HG02840 (cell line): ENCODE measurements around the gene EPB41L1.

Source experiments
- ATAC-seq: cut with Tn5 transposase; IDR thresholded peaks from one replicate; pipeline ENCODE4 v1.9.1; 2021; ENCODE audit warnings: mild to moderate bottlenecking, moderate library complexity, moderate number of reproducible peaks; ENCODE audit not compliant: unreplicated experiment, low FRiP score

EPB41L1 gene

GRCh38 chr20:36252511-36252910 is 98.0 kb downstream of the EPB41L1 start:
- ATAC-seq = no peak

DNA sequence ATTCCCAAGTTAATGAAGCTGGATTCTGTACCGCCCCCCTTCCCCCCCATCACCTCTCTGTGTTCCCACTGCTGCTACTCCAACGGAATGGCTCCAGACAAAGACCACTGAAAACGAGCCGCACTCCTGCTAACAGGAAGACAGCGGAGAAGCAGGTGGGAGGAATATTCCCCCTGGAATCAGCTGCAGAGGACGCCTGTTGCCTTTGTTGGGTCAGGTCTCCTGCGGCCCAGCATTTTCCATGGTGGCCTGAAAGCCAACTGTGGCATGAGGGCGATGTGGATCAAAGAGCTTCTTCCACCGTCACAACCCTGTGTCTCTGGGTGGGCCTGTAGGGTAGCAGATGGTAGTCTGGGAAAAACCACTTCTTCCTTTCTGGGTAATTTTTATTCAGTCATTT is 98.5 kb downstream of the EPB41L1 start:
- ATAC-seq = no peak

DNA sequence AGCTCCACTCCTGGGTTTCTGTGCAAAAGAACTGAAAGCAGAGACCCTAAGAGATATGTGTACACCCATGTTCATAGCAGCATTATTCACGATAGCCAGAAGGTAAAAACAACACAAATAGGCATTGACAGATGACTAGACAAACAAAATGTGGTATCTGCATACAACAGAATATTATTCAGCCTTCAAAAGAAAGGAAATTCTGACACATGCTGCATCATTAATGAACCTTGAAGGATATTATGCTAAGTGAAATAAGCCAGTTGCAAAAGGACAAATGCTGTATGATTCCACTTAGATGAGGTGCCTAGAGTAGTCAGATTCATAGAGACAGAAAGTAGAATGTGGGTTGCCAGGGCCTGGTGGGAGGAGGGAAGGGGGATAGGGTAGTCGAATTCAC is 99.5 kb downstream of the EPB41L1 start:
- ATAC-seq = no peak

DNA sequence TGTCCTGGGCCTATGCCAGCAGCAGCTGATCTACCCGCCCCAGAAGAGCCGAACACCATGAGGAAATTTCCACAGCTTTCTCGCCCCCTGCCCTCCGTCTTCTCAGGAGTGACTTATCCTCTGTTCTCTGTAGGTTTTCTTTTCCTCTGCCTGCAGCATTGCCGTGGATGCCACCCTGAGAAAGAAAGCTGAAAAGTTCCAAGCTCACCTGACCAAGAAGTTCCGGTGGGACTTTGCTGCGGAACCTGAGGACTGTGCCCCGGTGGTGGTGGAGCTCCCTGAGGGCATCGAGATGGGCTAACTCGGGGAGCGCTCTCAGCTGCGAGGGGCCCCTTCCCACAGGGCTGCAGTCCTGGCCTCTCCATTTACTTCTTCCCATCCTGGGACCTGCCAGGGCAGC is 100.9 kb downstream of the EPB41L1 start:
- no peak for ATAC-seq

- ATAC-seq = no peak
Measured at GRCh38 chr20:36259177-36260061, 104.9 kb downstream of the EPB41L1 start.

- ATAC-seq = no peak
Measured at GRCh38 chr20:36260316-36260715, 105.8 kb downstream of the EPB41L1 start.

GRCh38 chr20:36261389-36262105 is 107.0 kb downstream of the EPB41L1 start:
- ATAC-seq = no peak

DNA sequence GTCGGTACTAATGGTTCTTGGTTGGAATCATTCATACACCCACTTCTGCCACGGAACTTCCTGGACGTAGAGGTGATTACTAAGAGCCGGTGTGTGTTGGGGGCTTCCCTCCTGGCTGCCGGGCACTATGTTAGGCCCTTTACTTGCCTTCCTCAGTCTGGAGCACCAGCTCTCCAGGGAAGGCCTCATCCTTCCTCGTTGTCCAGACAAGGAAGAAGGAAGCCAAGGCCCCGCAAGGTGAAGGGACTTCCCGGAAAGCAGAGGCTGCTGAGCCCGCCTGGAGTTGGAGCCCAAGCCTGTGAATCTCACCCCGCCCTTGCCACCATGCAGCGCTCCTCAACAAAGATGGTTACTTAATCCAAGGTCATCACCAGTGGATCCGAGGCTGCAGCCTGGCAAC is 107.9 kb downstream of the EPB41L1 start:
- no peak for ATAC-seq

DNA sequence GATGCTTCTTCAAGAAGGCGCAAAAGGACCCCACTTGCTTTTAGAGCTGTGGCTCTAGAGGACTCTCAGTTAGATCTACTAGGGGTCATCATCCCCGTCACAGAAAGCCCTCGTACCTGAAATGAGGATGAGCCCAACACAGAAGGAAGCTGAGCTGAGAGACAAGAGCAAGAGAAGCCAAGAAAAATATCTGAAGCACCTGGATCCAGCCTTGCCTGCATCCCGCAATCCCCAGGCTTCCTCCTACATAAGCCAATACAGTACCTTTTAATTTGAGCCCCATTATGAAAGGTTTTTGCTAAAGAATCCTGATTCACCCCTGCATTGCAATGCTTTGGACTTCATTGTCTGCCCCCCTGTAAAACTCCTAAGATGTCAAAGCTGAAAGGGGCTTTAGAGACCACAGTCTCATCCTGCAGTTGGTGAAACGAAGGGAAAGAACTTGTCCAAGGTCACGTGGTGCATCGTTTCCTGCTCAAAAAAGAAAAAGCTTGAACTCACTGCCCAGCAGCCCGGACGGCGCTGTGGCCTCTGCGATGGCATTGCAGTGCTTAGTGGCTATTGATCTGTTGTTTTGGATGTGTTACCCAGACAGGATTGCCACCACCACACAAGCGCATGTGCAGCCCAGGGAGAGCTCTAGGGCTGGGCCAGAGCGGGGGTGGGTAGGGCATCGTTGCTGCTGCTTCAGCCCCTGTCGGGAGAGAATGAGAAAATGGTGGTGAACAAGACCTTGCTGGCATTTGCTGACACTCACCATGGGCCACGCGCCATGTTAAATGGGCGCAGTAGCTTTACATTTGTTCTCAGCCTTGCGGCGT is 110.1 kb downstream of the EPB41L1 start:
- ATAC-seq = no peak

GRCh38 chr20:36266189-36266588 is 111.6 kb downstream of the EPB41L1 start:
- no peak for ATAC-seq

GRCh38 chr20:36267605-36268381 is 113.3 kb downstream of the EPB41L1 start:
- no peak for ATAC-seq

DNA sequence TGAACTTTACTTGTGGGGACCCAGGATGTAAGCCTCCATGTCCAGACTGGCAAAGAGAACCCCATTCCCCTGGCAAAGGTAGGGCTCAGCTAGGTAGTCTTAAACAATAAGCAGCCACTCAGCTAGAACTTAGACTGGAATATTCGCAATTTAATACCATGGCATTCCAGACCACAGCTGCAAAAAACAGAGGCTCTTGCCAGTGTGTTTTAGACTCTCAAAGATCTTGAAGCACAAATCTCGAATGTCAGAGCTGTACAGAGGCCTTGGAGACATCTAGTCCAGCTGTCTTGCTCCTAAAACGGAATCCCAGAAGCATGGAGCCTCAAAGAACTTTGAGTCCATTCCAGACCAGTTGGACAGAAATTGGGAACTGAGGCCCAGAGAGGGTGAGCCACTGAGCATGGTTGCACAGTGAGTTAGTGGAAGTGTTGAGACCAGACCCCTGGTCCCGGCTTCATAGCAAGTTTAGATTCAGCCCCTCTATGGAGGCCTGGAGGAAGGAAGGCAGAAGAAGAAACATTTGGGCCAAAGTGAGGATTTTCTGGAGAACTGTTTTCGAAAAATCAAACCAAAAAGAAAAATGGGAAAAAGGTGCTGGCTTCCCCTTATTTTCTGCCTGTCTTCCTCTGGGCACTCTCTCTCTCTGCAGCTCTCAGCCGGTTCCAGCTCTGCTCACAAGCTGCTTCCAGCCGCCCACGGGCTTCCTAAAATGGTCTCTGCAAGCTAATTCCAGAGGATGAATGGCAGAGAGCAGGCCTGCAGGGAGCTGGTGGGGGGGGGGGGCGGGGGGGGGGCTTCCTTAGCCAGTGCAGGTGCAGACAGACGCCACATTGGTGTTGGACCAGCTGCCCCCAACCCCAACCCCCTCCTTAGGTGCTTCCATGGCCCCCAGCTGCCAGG is 114.2 kb downstream of the EPB41L1 start:
- ATAC-seq = no peak

GRCh38 chr20:36269507-36269906 is 115.0 kb downstream of the EPB41L1 start:
- ATAC-seq = no peak

GRCh38 chr20:36270744-36271638 is 116.5 kb downstream of the EPB41L1 start:
- ATAC-seq = no peak

DNA sequence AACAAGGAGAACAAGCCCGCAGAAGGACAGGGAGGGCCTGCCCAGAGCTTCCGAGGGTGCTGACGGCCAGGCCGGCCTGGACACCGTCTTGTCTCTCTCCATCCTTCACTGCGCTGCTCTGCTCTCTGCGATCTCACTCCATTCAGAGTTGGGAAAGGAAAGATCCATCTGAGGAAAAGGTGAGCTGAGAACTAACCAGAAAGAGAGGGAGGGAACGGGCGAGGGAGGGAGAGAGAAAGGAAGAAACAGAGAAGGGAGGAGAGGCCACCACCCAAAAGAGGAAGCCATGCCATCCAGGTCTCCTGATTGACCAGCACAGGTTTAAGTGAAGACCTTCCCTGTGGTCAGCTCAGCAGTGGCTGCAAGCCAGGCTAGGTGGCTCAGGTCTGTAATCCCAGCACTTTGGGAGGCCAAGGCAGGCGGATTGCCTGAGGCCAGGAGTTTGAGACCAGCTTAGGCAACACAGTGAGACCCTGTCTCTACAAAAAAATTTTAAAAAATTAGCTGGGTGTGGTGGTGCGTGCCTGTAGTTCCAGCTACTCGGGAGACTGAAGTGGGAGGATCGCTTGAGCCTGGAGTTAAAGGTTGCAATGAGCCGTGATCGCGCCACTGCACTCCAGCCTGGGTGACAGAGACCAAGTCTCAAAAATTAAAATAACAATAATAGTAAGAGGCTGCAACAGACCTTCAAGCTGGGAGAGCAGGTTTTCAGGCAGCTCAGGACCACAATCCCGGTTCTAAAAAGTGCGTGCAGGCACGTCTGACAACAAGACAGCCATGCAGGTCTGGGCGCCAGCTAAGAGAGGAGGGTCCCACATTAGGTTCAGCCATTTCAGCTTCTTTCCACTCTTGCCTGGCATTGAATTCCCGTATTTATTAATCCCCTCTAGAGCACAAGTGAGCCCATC is 117.4 kb downstream of the EPB41L1 start:
- ATAC-seq = no peak

GRCh38 chr20:36272547-36273220 is 118.1 kb downstream of the EPB41L1 start:
- no peak for ATAC-seq
